Stimulated activated CD4-positive, alpha-beta T cell treated with anti-CD3 and anti-CD28 coated beads, Interleukin-4, amount 100 ng/mL, for 4 hours (primary cell): Measurements from ENCODE around the gene SIRPG.
"Not testable (repeated sequence)": the region's sequence is repeated elsewhere in the genome, so short reads cannot be mapped to it uniquely, and the experiment has no call there.

Experiments used
- DNase-seq, 2 experiments: peaks; one replicate each; pipeline ENCODE4 v3.0.0-alpha.2; 2020

The SIRPG gene

GRCh38 chr20:1671891-1672669 lies 14.5 kb upstream of the SIRPG start:
- DNase-seq = peak in 1 of 2 experiments; percentile 44

- DNase-seq = no peak
These were observed 11.7 kb upstream of the SIRPG start for GRCh38 chr20:1669304-1669703.

DNA sequence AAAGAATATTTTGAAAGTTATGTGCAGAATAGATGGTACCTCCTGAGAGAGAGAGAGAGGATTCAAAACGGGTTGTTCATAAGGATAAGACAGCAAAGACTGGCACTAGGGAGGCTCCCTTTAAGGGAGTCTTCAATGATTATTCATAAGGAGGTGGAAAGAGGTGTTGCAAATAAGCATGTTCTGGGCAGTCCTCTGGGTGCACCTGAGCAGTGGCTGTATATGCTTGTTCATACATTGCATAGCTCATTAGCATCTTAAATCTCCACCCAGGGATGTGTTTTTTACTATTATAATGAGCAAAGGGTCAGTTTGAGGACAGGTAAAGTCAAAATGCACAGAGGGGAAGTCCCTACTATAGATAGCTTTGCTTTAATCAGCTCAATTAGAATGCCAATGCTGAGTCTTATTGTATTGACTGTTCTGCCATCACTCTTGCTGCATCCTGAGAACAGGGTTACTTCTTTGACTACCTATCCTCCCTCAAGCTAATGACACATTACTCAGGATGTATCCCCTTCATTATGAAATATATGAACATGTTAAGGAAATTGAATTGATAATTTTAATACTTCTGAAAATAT lies 10.0 kb upstream of the SIRPG start:
- DNase-seq = no peak

GRCh38 chr20:1666802-1667201 lies 9.2 kb upstream of the SIRPG start:
- no peak for DNase-seq

DNA sequence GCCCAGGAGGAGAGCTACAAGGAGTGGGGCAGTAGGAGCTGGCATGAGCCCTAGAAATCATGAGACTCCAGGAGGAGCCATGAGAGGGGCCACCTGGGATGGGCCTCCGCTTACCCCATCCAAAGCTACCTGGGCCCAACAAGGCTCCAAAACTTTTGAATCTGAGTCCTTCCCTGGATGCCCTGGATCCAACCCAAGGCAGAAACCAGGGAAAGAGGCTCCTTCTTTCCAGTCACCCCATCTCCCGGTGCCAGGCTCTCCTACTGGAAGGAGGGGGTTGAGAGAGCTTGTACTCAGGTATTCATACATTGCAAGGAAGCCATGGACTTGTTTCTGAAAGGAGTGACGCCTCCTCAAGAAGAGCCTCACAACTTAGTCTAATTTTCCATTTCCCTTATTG lies 7.8 kb upstream of the SIRPG start:
- no peak for DNase-seq

DNA sequence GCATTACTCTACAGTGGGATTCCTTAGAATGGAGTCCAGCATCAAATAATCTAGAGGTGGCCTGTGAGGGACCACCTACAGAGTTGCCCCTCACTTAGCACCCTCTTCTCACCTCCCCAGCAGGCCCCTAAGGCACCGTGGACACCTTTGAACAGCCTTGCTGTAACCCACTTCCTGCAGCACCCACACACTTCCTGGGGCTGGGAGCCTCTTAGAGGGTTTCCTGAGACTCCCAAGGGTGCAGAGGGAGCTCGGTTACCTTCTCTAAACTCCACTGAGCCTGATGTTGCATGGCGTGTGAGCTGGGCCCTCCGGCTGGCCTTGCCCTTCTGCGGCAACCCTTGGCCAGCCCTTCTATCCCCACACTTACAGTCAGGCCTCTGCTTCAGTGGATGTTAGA lies 7.3 kb upstream of the SIRPG start:
- DNase-seq = peak; percentile 43 to 69

DNA sequence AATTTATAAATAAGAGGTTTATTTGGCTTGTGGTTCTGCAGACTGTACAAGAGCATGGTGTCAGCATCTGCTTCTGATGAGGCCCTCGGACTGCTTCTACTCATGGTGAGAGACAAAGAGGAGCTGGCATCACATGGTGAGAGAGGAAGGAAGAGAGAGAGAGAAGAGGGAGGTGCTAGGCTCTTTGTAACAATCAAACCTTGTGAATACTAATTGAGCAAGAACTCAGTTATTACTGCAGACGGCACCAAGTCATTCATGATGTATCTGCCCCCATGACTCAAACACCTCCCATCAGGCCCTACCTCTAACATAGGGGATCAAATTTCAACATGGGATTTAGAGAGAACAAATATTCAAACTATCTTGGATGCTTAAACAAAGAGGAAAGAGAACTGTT lies 6.3 kb upstream of the SIRPG start:
- DNase-seq = no peak

GRCh38 chr20:1661542-1662299 lies 4.1 kb upstream of the SIRPG start:
- no peak for DNase-seq

- no peak for DNase-seq
These were observed 2.7 kb upstream of the SIRPG start for GRCh38 chr20:1660246-1660645.

- no peak for DNase-seq
These were observed 735 bp downstream of the SIRPG start for GRCh38 chr20:1656844-1657243.

DNA sequence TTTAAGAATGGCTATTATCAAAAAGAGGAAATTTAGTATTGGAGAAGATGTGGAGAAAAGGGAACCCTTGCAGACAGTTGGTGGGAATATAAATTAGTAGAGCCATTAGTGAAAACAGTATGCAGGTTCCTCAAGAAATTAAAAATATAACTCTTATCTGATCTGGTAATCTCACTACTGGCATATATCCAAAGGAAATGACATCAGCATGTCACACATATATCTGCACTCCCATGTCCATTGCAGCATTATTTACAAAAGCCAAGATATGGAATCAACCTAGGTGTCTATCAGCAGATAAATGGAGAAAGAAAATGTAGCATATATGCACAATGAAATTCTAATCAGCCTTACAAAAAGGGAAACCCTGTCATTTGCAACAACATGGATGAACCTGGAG lies 2.6 kb downstream of the SIRPG start:
- no peak for DNase-seq

DNA sequence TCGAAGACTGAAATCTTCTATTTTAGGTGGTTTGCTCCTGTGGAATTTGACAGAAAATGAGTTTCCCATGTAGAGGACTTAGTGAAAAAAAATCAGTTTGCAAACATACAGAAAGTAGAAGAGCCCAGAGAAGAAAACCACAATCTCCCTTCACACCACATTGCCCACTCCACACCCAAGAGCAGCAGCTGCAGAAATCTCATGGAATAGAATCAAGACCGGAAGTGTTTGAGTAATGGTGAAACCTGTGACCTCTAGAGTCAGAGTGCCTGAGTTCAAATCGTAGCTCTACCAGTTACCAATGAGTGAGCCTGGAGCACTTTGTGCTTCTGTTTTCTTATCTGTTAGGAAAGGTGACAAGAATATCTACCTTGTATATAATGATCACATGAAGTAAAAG lies 4.6 kb downstream of the SIRPG start:
- DNase-seq = no peak

DNA sequence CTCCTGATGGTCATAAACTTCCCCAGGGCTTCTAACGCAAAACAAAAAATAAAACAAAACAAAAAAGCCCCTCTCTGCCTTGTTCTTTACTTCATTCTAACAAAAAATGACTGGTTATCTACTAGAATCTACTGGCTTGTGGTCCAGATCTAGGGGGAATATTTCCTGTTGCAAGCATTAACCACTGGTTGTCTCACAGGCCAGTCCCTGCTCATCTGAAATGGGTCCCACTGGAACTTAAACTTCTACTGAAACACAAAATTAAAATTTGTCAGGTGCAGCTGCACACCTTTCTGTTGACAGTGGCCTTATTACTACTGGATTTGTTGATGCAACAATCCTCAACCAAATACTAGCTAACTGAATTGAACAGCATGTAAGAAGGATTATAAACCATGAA lies 5.5 kb downstream of the SIRPG start:
- DNase-seq = no peak

DNA sequence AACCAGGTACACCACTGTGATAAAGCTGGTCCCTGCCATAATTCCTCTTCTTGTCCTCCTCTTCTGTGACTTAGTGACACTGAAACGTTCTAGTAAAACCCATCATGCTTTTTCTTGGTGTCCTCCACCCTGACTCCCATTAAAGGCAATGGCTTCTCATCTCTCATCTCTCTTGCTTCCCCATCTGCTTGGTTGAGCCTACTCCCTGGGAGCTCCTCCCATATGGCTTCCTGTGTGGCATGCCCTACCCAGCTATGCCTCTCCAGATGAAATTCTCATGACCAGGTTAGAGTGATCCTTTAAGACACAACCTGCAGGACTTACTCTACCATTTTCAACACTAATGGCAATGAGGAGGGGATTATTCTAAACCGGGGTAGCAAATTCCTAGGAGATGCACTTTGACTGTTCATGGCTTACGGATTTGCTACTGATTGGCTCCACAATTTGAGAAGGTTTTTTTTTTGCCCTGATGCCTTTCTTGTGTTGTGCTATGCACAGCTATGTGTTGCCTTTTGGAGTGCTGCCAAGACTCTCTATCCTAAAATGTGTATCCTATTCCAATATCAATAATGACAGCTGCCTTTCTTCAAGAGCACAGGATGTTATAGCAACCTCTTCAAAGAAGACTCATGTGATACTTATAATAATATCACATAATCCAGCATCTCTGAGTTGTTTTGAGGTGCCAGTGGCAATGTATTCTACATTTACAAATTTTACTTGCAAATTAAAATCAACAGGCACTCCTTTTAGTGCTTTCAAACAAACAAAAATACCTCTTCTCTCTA lies 6.1 kb downstream of the SIRPG start:
- no peak for DNase-seq

DNA sequence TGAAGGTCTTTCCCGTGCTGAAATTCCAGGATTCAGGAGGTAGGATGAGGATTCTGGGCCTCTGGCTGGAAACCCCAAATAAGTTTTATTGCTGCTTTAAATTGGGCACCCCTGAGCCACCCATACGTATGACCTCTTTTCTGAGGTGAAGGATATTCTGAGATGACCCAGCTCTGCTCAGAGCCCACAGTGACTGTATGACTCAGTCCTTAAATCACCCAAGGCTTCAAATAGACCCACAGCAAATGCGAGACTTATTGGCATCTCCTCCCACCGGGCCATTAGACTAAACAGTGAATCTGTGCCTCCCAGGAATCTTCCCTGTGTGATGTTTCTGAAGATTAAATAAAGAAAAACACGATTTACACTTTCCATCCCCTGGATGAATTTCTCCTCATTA lies 9.5 kb downstream of the SIRPG start:
- DNase-seq = no peak

GRCh38 chr20:1646975-1647431 lies 10.6 kb downstream of the SIRPG start:
- peak in 1 of 2 experiments; percentile 39 for DNase-seq

GRCh38 chr20:1644101-1644962 lies 13.2 kb downstream of the SIRPG start:
- DNase-seq = no peak

DNA sequence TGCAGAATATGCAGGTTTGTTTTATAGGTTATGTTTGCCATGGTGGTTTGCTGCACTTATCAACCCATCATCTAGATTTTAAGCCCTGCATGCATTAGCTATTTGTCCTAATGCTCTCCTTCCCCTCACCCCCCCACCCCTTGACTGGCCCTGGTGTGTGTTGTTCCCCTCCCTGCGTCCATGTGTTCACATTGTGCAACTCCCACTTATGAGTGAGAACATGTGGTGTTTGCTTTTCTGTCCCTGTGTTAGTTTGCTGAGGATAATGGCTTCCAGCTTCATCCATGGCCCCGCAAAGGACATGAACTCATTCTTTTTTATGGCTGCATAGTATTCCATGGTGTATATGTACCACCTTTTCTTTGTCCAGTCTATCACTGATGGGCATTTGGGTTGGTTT lies 18.9 kb downstream of the SIRPG start:
- not testable (repeated sequence) for DNase-seq

- no peak for DNase-seq
These were observed 19.8 kb downstream of the SIRPG start for GRCh38 chr20:1637755-1638154.

GRCh38 chr20:1637226-1637625 lies 20.4 kb downstream of the SIRPG start:
- DNase-seq = no peak

DNA sequence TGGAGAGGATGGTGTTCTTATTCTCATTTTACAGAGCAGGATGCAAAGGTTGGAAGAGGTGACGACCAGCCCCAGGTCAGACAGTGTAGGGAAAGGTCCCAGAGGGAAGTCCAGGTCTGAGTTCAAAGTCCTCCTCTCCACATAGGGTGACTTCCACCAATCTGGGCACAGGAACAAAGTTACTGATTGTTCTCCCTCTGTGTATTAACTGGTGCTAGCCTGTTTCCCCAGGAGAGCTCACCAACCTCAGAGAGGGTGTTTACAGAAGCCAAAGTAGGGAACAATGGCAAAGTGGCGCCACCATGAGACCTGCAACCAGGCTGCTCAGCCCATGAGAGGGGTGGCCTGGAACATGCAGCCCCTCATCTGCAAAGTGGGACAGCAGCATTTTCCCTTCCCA lies 21.0 kb downstream of the SIRPG start:
- no peak for DNase-seq
